H1 (cell line): ENCODE measurements around the gene PALM. TPM values are rescaled to one million over a fixed set of nuclear protein-coding genes. Genes with fewer than 3 reads are reported as not detected.
A peak's percentile ranks its signal among the peaks of the same experiment; 100 is the strongest.

Experiments used
- BRCA1 ChIP-seq: IDR thresholded peaks from 2 replicates; pipeline ENCODE4 v1.6.1; 2012; ENCODE audit warnings: low read depth, low read length, improper control_type of control experiment
- CBX5 ChIP-seq: fragments of 300-800, 300-1000 bp; sonication (generic); IDR thresholded peaks from 2 replicates; pipeline ENCODE4 v1.7.1; 2016; ENCODE audit warnings: antibody characterized with exemption, low read length, low read depth
- CHD1 ChIP-seq: IDR thresholded peaks from 2 replicates; pipeline ENCODE4 v1.6.1; 2012; ENCODE audit warnings: low read depth, low read length, improper control_type of control experiment
- CHD2 ChIP-seq: IDR thresholded peaks from 2 replicates; pipeline ENCODE4 v1.6.1; 2012; ENCODE audit warnings: low read length, improper control_type of control experiment
- CREB1 ChIP-seq: IDR thresholded peaks from 2 replicates; pipeline ENCODE4 v1.6.1; 2012; ENCODE audit warnings: inconsistent platforms
- GABPA ChIP-seq: IDR thresholded peaks from 2 replicates; pipeline ENCODE4 v1.6.1; 2011; ENCODE audit warnings: mild to moderate bottlenecking, low read length, moderate library complexity, borderline replicate concordance; ENCODE audit not compliant: insufficient read depth
- HDAC2 ChIP-seq, 2 experiments: fragments of 300-600 bp in 1 of 2; sonication (generic) in 1 of 2; IDR thresholded peaks; 2 replicates each; pipeline ENCODE4 v1.6.1; 2011 to 2012; ENCODE audit warnings: low read depth in 2 of 2, low read length in 2 of 2, mild to moderate bottlenecking in 2 of 2, moderate library complexity in 2 of 2, borderline replicate concordance in 1 of 2, inconsistent platforms in 1 of 2
- HDAC6 ChIP-seq: IDR thresholded peaks from one replicate; pipeline ENCODE4 v1.7.1; 2012; ENCODE audit warnings: low read depth, mild to moderate bottlenecking, inconsistent platforms, low read length, moderate library complexity
- KDM1A ChIP-seq: fragments of 200-600, 300-600 bp; sonication (generic); IDR thresholded peaks from 2 replicates; pipeline ENCODE4 v1.7.1; 2016; ENCODE audit warnings: mild to moderate bottlenecking, low read length, borderline replicate concordance
- KDM4A ChIP-seq: IDR thresholded peaks from one replicate; pipeline ENCODE4 v1.7.1; 2012; ENCODE audit warnings: low read depth, mild to moderate bottlenecking, moderate library complexity, low read length, inconsistent platforms; ENCODE audit not compliant: severe bottlenecking
- MAFK ChIP-seq: IDR thresholded peaks from 2 replicates; pipeline ENCODE4 v1.6.1; 2012; ENCODE audit warnings: low read depth, mild to moderate bottlenecking, improper control_type of control experiment, low read length
- POLR2A ChIP-seq, 2 experiments: IDR thresholded peaks; 1 replicate in 1 of 2; 2 replicates in 1 of 2; pipeline ENCODE4 v1.6.1; 2011; ENCODE audit warnings: low read depth in 2 of 2, low read length in 2 of 2, mild to moderate bottlenecking in 2 of 2; ENCODE audit errors: control extremely low read depth in 1 of 2
- POLR2AphosphoS5 ChIP-seq: IDR thresholded peaks from 2 replicates; pipeline ENCODE4 v1.6.1; 2011; ENCODE audit warnings: low read depth, low read length
- POU5F1 ChIP-seq: IDR thresholded peaks from 2 replicates; pipeline ENCODE4 v1.6.1; 2011; ENCODE audit warnings: low read depth, mild to moderate bottlenecking, low read length, moderate library complexity
- RAD21 ChIP-seq, 2 experiments: IDR thresholded peaks in 1 of 2; conservative IDR thresholded peaks in 1 of 2; 2 replicates each; pipeline ENCODE4 v1.6.1; 2011; ENCODE audit warnings: low read depth in 2 of 2, low read length in 2 of 2, improper control_type of control experiment in 1 of 2, inconsistent platforms in 1 of 2, mild to moderate bottlenecking in 1 of 2, moderate library complexity in 1 of 2
- RFX5 ChIP-seq: IDR thresholded peaks from 2 replicates; pipeline ENCODE4 v1.6.1; 2011; ENCODE audit warnings: low read depth, low read length, improper control_type of control experiment, borderline replicate concordance
- RNF2 ChIP-seq: fragments of 200-900, 300-1000 bp; sonication (generic); IDR thresholded peaks from 2 replicates; pipeline ENCODE4 v1.7.1; 2016; ENCODE audit warnings: borderline replicate concordance, low read depth, mild to moderate bottlenecking, antibody characterized with exemption, low read length; ENCODE audit not compliant: poor library complexity, severe bottlenecking; ENCODE audit errors: missing control alignments
- SP4 ChIP-seq: IDR thresholded peaks from 2 replicates; pipeline ENCODE4 v1.6.1; 2012; ENCODE audit warnings: low read length, inconsistent platforms
- TAF1 ChIP-seq: IDR thresholded peaks from 2 replicates; pipeline ENCODE4 v1.6.1; 2011; ENCODE audit warnings: mild to moderate bottlenecking, low read depth, low read length
- TAF7 ChIP-seq: optimal IDR thresholded peaks from 2 replicates; pipeline ENCODE3; 2011; ENCODE audit warnings: low read depth, mild to moderate bottlenecking, inconsistent platforms, low read length, moderate library complexity, borderline replicate concordance
- TCF12 ChIP-seq: IDR thresholded peaks from 2 replicates; pipeline ENCODE4 v1.6.1; 2011; ENCODE audit warnings: low read depth, mild to moderate bottlenecking, low read length
- ZNF274 ChIP-seq: IDR thresholded peaks from 2 replicates; pipeline ENCODE4 v1.7.0; 2012; ENCODE audit warnings: low read length, borderline replicate concordance; ENCODE audit errors: extremely low read depth
- polyA plus RNA-seq, 7 experiments: library from polyadenylated mRNA; depleted of rRNA in 3 of 7; stranded (reverse) in 5 of 7; unstranded in 2 of 7; fragments of >200 nt in 5 of 7; fragments of 200-250 nt in 2 of 7; gene quantifications; 1 replicate in 5 of 7; 2 replicates in 1 of 7; 4 replicates in 1 of 7; pipeline versions ENCODE4 v1.2.1 to v1.2.3, GENCODE V29; 2011 to 2013; ENCODE audit warnings: missing spikeins in 2 of 7, mixed read lengths in 2 of 7
- total RNA-seq: library from RNA; stranded (reverse); fragmentation: NEBNext Ultra II Directional; extraction: Animal tissue kit (Norgen Biotek cat#: 25700); gene quantifications from 2 replicates; pipeline ENCODE4 v1.2.1, GENCODE V29; 2021
- TF ChIP-seq, protein P1 (sequence below): IDR thresholded peaks from 2 replicates; pipeline ENCODE4 v1.6.1; 2012; ENCODE audit warnings: inconsistent platforms
- TF ChIP-seq, protein P2 (sequence below): IDR thresholded peaks from 2 replicates; pipeline ENCODE4 v1.6.1; 2011; ENCODE audit warnings: low read depth, mild to moderate bottlenecking, low read length; ENCODE audit not compliant: insufficient read depth

Gene PALM
- total and polyA plus RNA-seq, 2 of the 8 experiments (the other 6 are each of a cell fraction or from before 2014, with no cell fraction given): 5.7 to 16.5 TPM

DNA sequence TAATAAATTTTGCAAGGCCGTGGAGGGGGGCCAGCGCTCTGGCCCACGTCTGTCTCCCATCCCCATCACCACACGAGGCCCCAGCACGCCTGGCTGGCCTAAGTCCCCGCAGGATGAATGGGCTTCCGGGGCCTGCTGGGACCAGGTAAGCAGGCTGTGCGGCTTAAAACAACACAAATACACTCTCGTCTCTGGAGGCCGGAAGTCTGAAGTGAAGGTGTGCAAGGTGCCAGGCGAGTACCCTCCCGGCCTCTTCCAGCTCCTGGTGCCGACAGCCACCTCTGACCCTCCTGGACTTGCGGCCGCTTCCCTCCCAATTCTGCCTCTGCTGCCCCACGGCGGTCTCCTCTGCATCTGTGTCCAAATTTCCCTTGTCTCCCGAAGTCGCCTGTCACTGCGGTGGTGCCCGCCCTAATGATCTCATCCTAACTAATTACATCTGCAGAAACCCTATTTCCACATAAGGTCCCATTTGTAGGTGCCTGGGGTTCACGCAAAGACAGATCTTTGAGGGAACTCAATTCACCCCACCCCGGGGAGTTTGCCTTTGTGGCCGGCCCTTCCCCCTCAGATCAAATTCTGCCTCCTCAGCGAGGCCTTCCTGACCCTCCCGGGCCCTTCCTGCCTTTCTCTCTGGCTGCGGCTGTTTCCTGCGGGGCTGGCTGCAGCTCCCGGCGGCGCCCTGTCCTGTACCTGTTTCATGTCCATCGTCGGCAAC lies 80.4 kb downstream of the PALM start (continued):
- no peak for TF ChIP-seq ZNF274
- TF ChIP-seq KDM4A: no peak
- TF ChIP-seq KDM1A: no peak
- TF ChIP-seq, protein P1, sequence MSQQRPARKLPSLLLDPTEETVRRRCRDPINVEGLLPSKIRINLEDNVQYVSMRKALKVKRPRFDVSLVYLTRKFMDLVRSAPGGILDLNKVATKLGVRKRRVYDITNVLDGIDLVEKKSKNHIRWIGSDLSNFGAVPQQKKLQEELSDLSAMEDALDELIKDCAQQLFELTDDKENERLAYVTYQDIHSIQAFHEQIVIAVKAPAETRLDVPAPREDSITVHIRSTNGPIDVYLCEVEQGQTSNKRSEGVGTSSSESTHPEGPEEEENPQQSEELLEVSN: peak; percentile 47; the same call in 1 of the 2 replicates
- TF ChIP-seq GABPA: no peak
- no peak for TF ChIP-seq RNF2
- no peak for TF ChIP-seq CBX5
- TF ChIP-seq MAFK: peak; percentile 10; the same call in 1 of the 2 replicates
- no peak for TF ChIP-seq POU5F1
- peak in 1 of 2 experiments; percentile 14; a peak in 1 of 4 replicates for TF ChIP-seq RAD21 (IDR thresholded peaks at IDR 0.05 in 1 of 2, conservative IDR thresholded peaks at IDR 0.05 in 1 of 2; ENCODE audit: low read depth in 2 of 2, low read length in 2 of 2)
- TF ChIP-seq TAF1: peak; percentile 49; the same call in 1 of the 2 replicates
- TF ChIP-seq HDAC6: no peak
- TF ChIP-seq CHD1: no peak
- TF ChIP-seq, protein P2, sequence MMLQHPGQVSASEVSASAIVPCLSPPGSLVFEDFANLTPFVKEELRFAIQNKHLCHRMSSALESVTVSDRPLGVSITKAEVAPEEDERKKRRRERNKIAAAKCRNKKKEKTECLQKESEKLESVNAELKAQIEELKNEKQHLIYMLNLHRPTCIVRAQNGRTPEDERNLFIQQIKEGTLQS: no peak
- no peak for TF ChIP-seq CREB1
- TF ChIP-seq TAF7: no peak
- TF ChIP-seq CHD2: no peak
- no peak for TF ChIP-seq RFX5
- no peak for TF ChIP-seq TCF12
- no peak for TF ChIP-seq POLR2AphosphoS5
- no peak for TF ChIP-seq SP4
- TF ChIP-seq POLR2A (IDR thresholded peaks at IDR 0.05; ENCODE audit: control extremely low read depth in 1 of 2, low read depth in 2 of 2, low read length in 2 of 2): no peak
- TF ChIP-seq BRCA1: no peak
- no peak for TF ChIP-seq HDAC2 (IDR thresholded peaks at IDR 0.05; ENCODE audit: borderline replicate concordance in 1 of 2, low read depth in 2 of 2, low read length in 2 of 2)
